ENCODE results near the gene KRTAP9-9.

DNA sequence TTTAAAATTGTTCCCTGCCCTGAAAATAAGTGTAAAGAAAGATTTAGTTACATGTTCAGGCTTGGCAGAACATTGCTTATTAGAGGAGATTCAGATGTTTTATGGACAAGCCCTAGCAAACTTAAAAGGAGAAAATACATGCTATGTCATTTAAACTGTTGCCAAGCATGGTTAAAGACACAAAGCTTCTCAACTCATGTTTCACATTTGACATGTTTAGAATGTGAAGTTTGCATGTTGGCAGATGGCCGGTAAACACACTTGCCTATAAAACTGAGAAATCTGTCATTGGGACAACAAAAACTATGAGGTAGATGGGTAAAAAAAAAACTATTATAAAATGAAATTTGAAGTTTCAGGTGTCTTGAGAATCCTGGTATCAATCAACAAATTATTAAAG lies 41.7 kb downstream of the KRTAP9-9 start:
- TF ChIP-seq POLR2AphosphoS5 (IDR thresholded peaks at IDR 0.05; ENCODE audit: low read depth, low read length) = no peak
- no peak for TF ChIP-seq POLR2A (IDR thresholded peaks at IDR 0.05; ENCODE audit: low read depth, low read length)

Measured in GM12892 (cell line).